ENCODE measurements around the gene CHD9.

The CHD9 gene

DNA sequence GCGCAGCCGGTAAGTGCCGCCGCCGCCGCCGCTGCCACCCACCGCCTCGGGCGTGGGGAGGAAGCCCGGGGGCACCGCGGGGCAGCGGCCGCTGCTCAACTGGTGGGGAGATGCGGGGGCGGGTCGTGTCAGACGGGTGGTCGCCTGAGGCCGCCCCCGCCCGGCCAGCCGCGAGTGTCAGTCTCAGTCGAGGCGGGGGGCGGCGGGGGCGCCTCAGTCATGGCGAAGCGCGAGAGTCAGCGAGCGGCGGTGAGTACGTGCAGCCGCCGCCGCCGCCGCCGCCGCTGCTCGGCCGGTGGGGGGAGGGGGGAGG, 76.2 kb downstream of the CHD9 start:
- H2BK12ac ChIP-seq (ENCODE audit: low read length), result no peak overlapping the region
- H3K18ac ChIP-seq (ENCODE audit: low read length), result peak overlapping the region; percentile 33
- H2AFZ ChIP-seq (ENCODE audit: insufficient read depth, low read length, poor library complexity), result peak overlapping the region; percentile 21
- no peak overlapping the region for H3K4ac ChIP-seq (ENCODE audit: low read depth, low read length)
- peak overlapping the region; percentile 74 for H2BK5ac ChIP-seq (ENCODE audit: low read depth, low read length, poor library complexity)
- peak overlapping the region; percentile 50 for H3K4me2 ChIP-seq (ENCODE audit: low read length)
- H3K79me2 ChIP-seq (ENCODE audit: control insufficient read depth, insufficient read depth, low read length, poor library complexity), result peaks cover 8% of the 10 kb centered on the region
- no peaks in the 10 kb centered on the region for H3K4me1 ChIP-seq (ENCODE audit: control insufficient read depth in 1 of 2, insufficient read depth in 2 of 2, low read length in 2 of 2)
- WGBS (ENCODE audit: extremely low coverage, insufficient coverage, insufficient read length), result no CpG with 5 or more reads among the region's 46 CpGs
- H4K91ac ChIP-seq (ENCODE audit: low read depth, low read length), result peak overlapping the region; percentile 39
- H3K27ac ChIP-seq (ENCODE audit: low read depth, low read length), result peak overlapping the region; percentile 97
- no peak overlapping the region for H4K12ac ChIP-seq (ENCODE audit: low read depth, low read length)
- H2AK5ac ChIP-seq (ENCODE audit: low read length), result no peak overlapping the region
- peak overlapping the region; percentile 79 for H3K9ac ChIP-seq (ENCODE audit: low read length)
- H3K4me3 ChIP-seq (ENCODE audit: low read depth, low read length), result peak overlapping the region; percentile 97
- H3K14ac ChIP-seq (ENCODE audit: low read length), result peak overlapping the region; percentile 63
- no peaks in the 10 kb centered on the region for H3K9me3 ChIP-seq (ENCODE audit: insufficient read depth, low read depth, low read length)
- no peak overlapping the region for H2BK120ac ChIP-seq (ENCODE audit: insufficient read depth, low read length, poor library complexity)
- peaks cover 1 to 2% of the 10 kb centered on the region in 2 experiments for H3K36me3 ChIP-seq (ENCODE audit: control insufficient read depth in 1 of 2, insufficient read depth in 2 of 2, low read length in 2 of 2)
- no peak overlapping the region for H4K8ac ChIP-seq (ENCODE audit: low read depth, low read length)
- H3K23ac ChIP-seq (ENCODE audit: low read length), result no peak overlapping the region
- no peak for DNase-seq
- peaks cover 15% of the 10 kb centered on the region for H3K79me1 ChIP-seq (ENCODE audit: low read length)
- H3K27me3 ChIP-seq (ENCODE audit: insufficient read depth, low read length), result no peaks in the 10 kb centered on the region

DNA sequence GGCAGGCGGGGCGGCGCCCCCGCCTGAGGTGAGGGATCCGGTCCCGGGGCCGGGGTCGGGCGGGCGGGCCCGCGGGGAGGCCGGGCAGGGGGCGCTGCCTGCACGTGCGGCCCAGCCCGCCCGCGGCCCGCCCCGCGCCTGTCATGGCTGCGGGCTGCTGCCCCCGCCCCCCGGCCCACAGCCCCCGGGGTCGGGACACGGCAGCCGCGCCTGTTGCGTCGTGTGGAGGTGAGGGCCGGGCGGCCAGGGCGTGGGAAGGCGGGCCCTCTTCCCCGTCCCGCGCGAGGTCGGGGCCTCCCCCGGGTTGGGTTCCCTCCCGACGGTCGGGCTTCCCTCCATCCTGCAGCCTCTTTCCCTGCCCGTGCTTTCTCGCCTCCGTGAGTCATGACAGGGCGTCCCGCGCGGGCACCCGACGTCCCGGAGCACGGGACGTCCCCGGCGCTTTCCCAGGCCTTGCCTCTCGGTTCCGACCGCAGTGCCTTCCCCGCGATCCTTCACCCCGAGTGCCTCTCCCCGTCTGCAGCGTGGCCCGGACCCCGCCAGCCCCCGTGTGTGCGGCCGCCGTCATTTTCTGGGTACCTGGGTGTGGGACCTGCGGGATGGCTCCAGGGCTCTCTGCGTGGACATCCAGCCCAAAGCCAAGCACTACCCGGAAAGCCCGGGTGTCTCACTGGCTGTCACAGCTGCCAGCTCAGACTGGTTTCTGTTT, 76.7 kb downstream of the CHD9 start:
- no peaks in the 10 kb centered on the region for H3K9me3 ChIP-seq (ENCODE audit: insufficient read depth, low read depth, low read length)
- H4K12ac ChIP-seq (ENCODE audit: low read depth, low read length), result peak overlapping the region; percentile 6
- peak overlapping the region; percentile 99 for H3K4me2 ChIP-seq (ENCODE audit: low read length)
- H2BK120ac ChIP-seq (ENCODE audit: insufficient read depth, low read length, poor library complexity), result peak overlapping the region; percentile 29
- no peaks in the 10 kb centered on the region for H3K27me3 ChIP-seq (ENCODE audit: insufficient read depth, low read length)
- H3K27ac ChIP-seq (ENCODE audit: low read depth, low read length), result peak overlapping the region; percentile 33
- peaks cover 1 to 2% of the 10 kb centered on the region in 2 experiments for H3K36me3 ChIP-seq (ENCODE audit: control insufficient read depth in 1 of 2, insufficient read depth in 2 of 2, low read length in 2 of 2)
- H3K4me1 ChIP-seq (ENCODE audit: control insufficient read depth in 1 of 2, insufficient read depth in 2 of 2, low read length in 2 of 2), result no peaks in the 10 kb centered on the region
- H4K91ac ChIP-seq (ENCODE audit: low read depth, low read length), result peak overlapping the region; percentile 68
- H3K79me2 ChIP-seq (ENCODE audit: control insufficient read depth, insufficient read depth, low read length, poor library complexity), result peaks cover 8% of the 10 kb centered on the region
- peak overlapping the region; percentile 97 for H3K4me3 ChIP-seq (ENCODE audit: low read depth, low read length)
- peak overlapping the region; percentile 89 for H3K9ac ChIP-seq (ENCODE audit: low read length)
- H3K23ac ChIP-seq (ENCODE audit: low read length), result no peak overlapping the region
- H3K79me1 ChIP-seq (ENCODE audit: low read length), result peaks cover 15% of the 10 kb centered on the region
- H3K14ac ChIP-seq (ENCODE audit: low read length), result peak overlapping the region; percentile 91
- H4K8ac ChIP-seq (ENCODE audit: low read depth, low read length), result peak overlapping the region; percentile 23
- no peak overlapping the region for H2BK12ac ChIP-seq (ENCODE audit: low read length)
- DNase-seq, result peak; percentile 60 to 74
- no CpG with 5 or more reads among the region's 77 CpGs for WGBS (ENCODE audit: extremely low coverage, insufficient coverage, insufficient read length)
- peak overlapping the region; percentile 92 for H2AFZ ChIP-seq (ENCODE audit: insufficient read depth, low read length, poor library complexity)
- peak overlapping the region; percentile 35 for H3K4ac ChIP-seq (ENCODE audit: low read depth, low read length)
- peak overlapping the region; percentile 53 for H3K18ac ChIP-seq (ENCODE audit: low read length)
- peak overlapping the region; percentile 81 for H2BK5ac ChIP-seq (ENCODE audit: low read depth, low read length, poor library complexity)
- peak overlapping the region; percentile 1 for H2AK5ac ChIP-seq (ENCODE audit: low read length)

DNA sequence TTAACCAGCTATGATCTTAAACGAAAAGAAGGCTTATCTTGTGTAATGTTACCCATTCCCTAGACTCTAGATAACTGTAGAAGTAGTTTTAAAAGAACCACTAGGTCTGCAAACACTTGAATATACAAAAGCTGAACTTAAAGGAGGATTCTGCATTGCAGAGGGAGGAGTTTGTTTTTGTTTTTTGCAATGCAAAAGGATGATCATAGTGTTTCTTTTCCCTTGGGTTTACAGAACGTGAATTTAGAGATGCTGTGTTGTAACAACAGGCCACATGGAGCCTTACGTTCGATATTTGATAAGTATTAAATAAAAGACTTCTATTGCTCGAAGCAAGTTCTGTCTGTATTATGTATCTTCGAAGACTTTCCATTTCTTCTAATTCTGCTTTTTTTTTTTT, 77.6 kb downstream of the CHD9 start:
- no CpG with 5 or more reads among the region's 6 CpGs for WGBS (ENCODE audit: extremely low coverage, insufficient coverage, insufficient read length)

DNA sequence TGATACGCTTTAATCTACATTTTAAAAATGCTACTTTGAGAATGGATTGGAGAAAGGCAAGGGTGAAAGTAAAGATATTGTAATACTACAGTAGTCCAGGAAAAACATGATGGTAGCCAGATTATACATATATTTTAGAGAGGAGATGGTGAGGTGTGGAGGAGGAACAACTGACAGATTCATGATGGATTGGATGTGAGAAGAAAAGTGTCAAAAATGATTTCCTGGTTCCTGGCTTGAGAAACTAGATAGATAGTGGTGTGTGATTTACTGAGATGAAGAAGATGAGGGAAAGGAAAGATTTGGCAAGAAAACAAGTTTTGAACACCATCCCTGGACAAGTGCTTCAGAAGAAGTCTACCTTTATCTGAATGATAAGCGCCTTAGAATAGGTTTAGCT, 80.5 kb downstream of the CHD9 start:
- H3K4ac ChIP-seq (ENCODE audit: low read depth, low read length), result no peak overlapping the region
- H3K36me3 ChIP-seq (ENCODE audit: control insufficient read depth in 1 of 2, insufficient read depth in 2 of 2, low read length in 2 of 2), result peaks cover 0 to 1% of the 10 kb centered on the region in 2 experiments
- H3K23ac ChIP-seq (ENCODE audit: low read length), result no peak overlapping the region
- no peak overlapping the region for H2AFZ ChIP-seq (ENCODE audit: insufficient read depth, low read length, poor library complexity)
- no peaks in the 10 kb centered on the region for H3K4me1 ChIP-seq (ENCODE audit: control insufficient read depth in 1 of 2, insufficient read depth in 2 of 2, low read length in 2 of 2)
- no peak overlapping the region for H3K4me2 ChIP-seq (ENCODE audit: low read length)
- no peak overlapping the region for H3K9ac ChIP-seq (ENCODE audit: low read length)
- H4K8ac ChIP-seq (ENCODE audit: low read depth, low read length), result no peak overlapping the region
- H3K18ac ChIP-seq (ENCODE audit: low read length), result no peak overlapping the region
- no peak for DNase-seq
- H3K79me1 ChIP-seq (ENCODE audit: low read length), result peaks cover 10% of the 10 kb centered on the region
- whole genome bisulfite sequencing (ENCODE audit: extremely low coverage, insufficient coverage, insufficient read length), result no CpG with 5 or more reads among the region's 2 CpGs
- no peak overlapping the region for H3K27ac ChIP-seq (ENCODE audit: low read depth, low read length)
- no peak overlapping the region for H2AK5ac ChIP-seq (ENCODE audit: low read length)
- no peak overlapping the region for H4K91ac ChIP-seq (ENCODE audit: low read depth, low read length)
- H4K12ac ChIP-seq (ENCODE audit: low read depth, low read length), result no peak overlapping the region
- no peaks in the 10 kb centered on the region for H3K9me3 ChIP-seq (ENCODE audit: insufficient read depth, low read depth, low read length)
- H3K14ac ChIP-seq (ENCODE audit: low read length), result no peak overlapping the region
- no peak overlapping the region for H2BK5ac ChIP-seq (ENCODE audit: low read depth, low read length, poor library complexity)
- H2BK120ac ChIP-seq (ENCODE audit: insufficient read depth, low read length, poor library complexity), result no peak overlapping the region
- H3K79me2 ChIP-seq (ENCODE audit: control insufficient read depth, insufficient read depth, low read length, poor library complexity), result peaks cover 4% of the 10 kb centered on the region
- no peak overlapping the region for H2BK12ac ChIP-seq (ENCODE audit: low read length)
- no peaks in the 10 kb centered on the region for H3K27me3 ChIP-seq (ENCODE audit: insufficient read depth, low read length)
- H3K4me3 ChIP-seq (ENCODE audit: low read depth, low read length), result no peak overlapping the region

More for the DNA sequence above, 77.6 kb downstream of the CHD9 start:
- no peak overlapping the region for H2AFZ ChIP-seq (ENCODE audit: insufficient read depth, low read length, poor library complexity)
- H3K23ac ChIP-seq (ENCODE audit: low read length), result no peak overlapping the region
- no peak overlapping the region for H4K8ac ChIP-seq (ENCODE audit: low read depth, low read length)
- no peak overlapping the region for H4K12ac ChIP-seq (ENCODE audit: low read depth, low read length)
- no peak overlapping the region for H2BK120ac ChIP-seq (ENCODE audit: insufficient read depth, low read length, poor library complexity)
- H2BK12ac ChIP-seq (ENCODE audit: low read length), result no peak overlapping the region
- no peak overlapping the region for H3K4ac ChIP-seq (ENCODE audit: low read depth, low read length)
- H3K9ac ChIP-seq (ENCODE audit: low read length), result no peak overlapping the region
- H3K4me1 ChIP-seq (ENCODE audit: control insufficient read depth in 1 of 2, insufficient read depth in 2 of 2, low read length in 2 of 2), result no peaks in the 10 kb centered on the region
- no peak overlapping the region for H2AK5ac ChIP-seq (ENCODE audit: low read length)
- peaks cover 15% of the 10 kb centered on the region for H3K79me1 ChIP-seq (ENCODE audit: low read length)
- H3K4me2 ChIP-seq (ENCODE audit: low read length), result no peak overlapping the region
- H3K27ac ChIP-seq (ENCODE audit: low read depth, low read length), result no peak overlapping the region
- no peak overlapping the region for H2BK5ac ChIP-seq (ENCODE audit: low read depth, low read length, poor library complexity)
- H3K14ac ChIP-seq (ENCODE audit: low read length), result no peak overlapping the region
- no peak overlapping the region for H3K18ac ChIP-seq (ENCODE audit: low read length)
- peaks cover 8% of the 10 kb centered on the region for H3K79me2 ChIP-seq (ENCODE audit: control insufficient read depth, insufficient read depth, low read length, poor library complexity)
- no peak for DNase-seq
- H3K9me3 ChIP-seq (ENCODE audit: insufficient read depth, low read depth, low read length), result no peaks in the 10 kb centered on the region
- no peak overlapping the region for H4K91ac ChIP-seq (ENCODE audit: low read depth, low read length)
- H3K27me3 ChIP-seq (ENCODE audit: insufficient read depth, low read length), result no peaks in the 10 kb centered on the region
- H3K36me3 ChIP-seq (ENCODE audit: control insufficient read depth in 1 of 2, insufficient read depth in 2 of 2, low read length in 2 of 2), result peaks cover 1 to 2% of the 10 kb centered on the region in 2 experiments
- H3K4me3 ChIP-seq (ENCODE audit: low read depth, low read length), result no peak overlapping the region

Measured in trophoblast cell (in vitro differentiated cells and primary cell).